Kidney (tissue), 14 donors: Measurements from ENCODE around the gene HLA-A. TPM values are rescaled to one million over a fixed set of nuclear protein-coding genes. Genes with fewer than 3 reads are reported as not detected.
A peak's percentile ranks its signal among the peaks of the same experiment; 100 is the strongest.

Experiments used
- DNase-seq, 5 donors: peaks; one replicate each; pipeline ENCODE4 v3.0.0-alpha.2; 2013 to 2020
- FAIRE-seq: peaks from 2 replicates; lab custom pipeline; 2012; peaks lifted over from hg19 to GRCh38; lab: Jason Lieb, UNC
- H3K27ac ChIP-seq, 2 donors: one replicate each; pipeline ENCODE4 v1.7.0; 2013; ENCODE audit warnings: low read depth in 2 of 2, low read length in 2 of 2, inconsistent platforms in 1 of 2
- H3K27me3 ChIP-seq: one replicate; pipeline ENCODE4 v1.7.1; 2013; ENCODE audit warnings: low read length, inconsistent platforms; ENCODE audit not compliant: control insufficient read depth, insufficient read depth
- H3K36me3 ChIP-seq, 3 donors: one replicate each; pipeline versions ENCODE4 v1.7.0 to v1.7.1; 2013; ENCODE audit warnings: low read length in 3 of 3, control low read depth in 1 of 3, inconsistent platforms in 1 of 3; ENCODE audit not compliant: insufficient read depth in 3 of 3, control insufficient read depth in 2 of 3
- H3K4me1 ChIP-seq, 3 donors: one replicate each; pipeline versions ENCODE4 v1.7.0 to v1.7.1; 2013; ENCODE audit warnings: low read length in 3 of 3, inconsistent platforms in 1 of 3, low read depth in 1 of 3; ENCODE audit not compliant: control insufficient read depth in 2 of 3, insufficient read depth in 2 of 3
- H3K4me3 ChIP-seq, 3 donors: one replicate each; pipeline versions ENCODE4 v1.7.0 to v1.8.1; 2013; ENCODE audit warnings: low read length in 3 of 3, control low read depth in 1 of 3, inconsistent platforms in 1 of 3
- H3K9ac ChIP-seq, 3 donors: one replicate each; pipeline versions ENCODE4 v1.7.0 to v1.7.1; 2013; ENCODE audit warnings: low read length in 3 of 3, control low read depth in 1 of 3, inconsistent platforms in 1 of 3
- H3K9me3 ChIP-seq, 3 donors: one replicate each; pipeline versions ENCODE4 v1.7.0 to v1.7.1; 2013; ENCODE audit warnings: low read length in 3 of 3, control low read depth in 1 of 3, inconsistent platforms in 1 of 3; ENCODE audit not compliant: control insufficient read depth in 2 of 3, insufficient read depth in 1 of 3
- intact Hi-C: fragments of 100-400 bp; cut with DNase I; formaldehyde crosslinking; loops from one replicate; pipeline ENCODE4 v1.11.1; 2022
- polyA plus RNA-seq: library from polyadenylated mRNA; stranded (reverse); fragments of 350-450 nt; fragmentation: Illumina TruSeq; extraction: RNeasy Lipid Tissue Mini Kit (QIAGEN cat#74804); gene quantifications from one replicate; pipeline ENCODE4 v1.2.3, GENCODE V29; 2014; ENCODE audit warnings: low read depth, low replicate concordance; ENCODE audit not compliant: insufficient read depth
- total RNA-seq: library from RNA; stranded (reverse); fragmentation: NEBNext Ultra II Directional; extraction: Animal tissue kit (Norgen Biotek cat#: 25700); gene quantifications from one replicate; pipeline ENCODE4 v1.2.1, GENCODE V29; 2021
- TF ChIP-seq, protein P1 (sequence below): IDR thresholded peaks from 3 replicates; pipeline ENCODE4 v1.5.1; 2012; ENCODE audit warnings: mild to moderate bottlenecking, moderate library complexity, borderline replicate concordance; ENCODE audit not compliant: insufficient read depth; ENCODE audit errors: extremely low read depth
- donor health status: control.
- donor health status: control.
- donor health status: control.
- donor health status: control.
- donor health status: control.
- donor health status: DM: yes; HTN: yes; CAD: no.
- donor health status: Normal renal cell carcinoma (clear cell type).

The HLA-A gene
- total and polyA plus RNA-seq, 2 donors from 2014 or later, result 695 to 1,143 TPM

DNA sequence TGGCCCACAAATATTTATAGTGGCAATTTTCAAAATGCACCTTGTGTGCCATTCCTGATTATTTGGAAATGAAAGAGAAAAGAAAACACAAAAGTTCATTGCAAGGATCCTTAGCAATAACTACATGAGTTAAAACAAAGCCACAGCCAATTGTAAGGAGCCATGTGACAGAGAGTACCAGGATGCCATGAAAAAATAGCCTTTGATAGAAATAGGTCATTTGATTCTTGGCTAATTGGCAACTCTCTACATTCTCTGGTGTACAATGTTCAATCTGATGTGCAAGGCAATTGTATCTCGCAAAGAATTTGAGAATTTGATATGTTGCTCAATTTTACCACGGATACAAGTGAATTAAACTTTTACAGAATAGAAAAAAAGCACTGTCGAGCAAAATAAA, 9.6 kb downstream of the HLA-A start:
- Histone ChIP-seq H3K9me3 (no peaks in the 10 kb centered on the region), H3K9ac (no peak overlapping the region), H3K36me3 (peaks cover 0 to 6% (median 0%) of the 10 kb centered on the region in 3 donors), H3K4me3 (no peak overlapping the region), H3K27ac (no peak overlapping the region), H3K27me3 (no peaks in the 10 kb centered on the region), H3K4me1 (no peaks in the 10 kb centered on the region)
- no peak for DNase-seq
- TF ChIP-seq, protein P1, sequence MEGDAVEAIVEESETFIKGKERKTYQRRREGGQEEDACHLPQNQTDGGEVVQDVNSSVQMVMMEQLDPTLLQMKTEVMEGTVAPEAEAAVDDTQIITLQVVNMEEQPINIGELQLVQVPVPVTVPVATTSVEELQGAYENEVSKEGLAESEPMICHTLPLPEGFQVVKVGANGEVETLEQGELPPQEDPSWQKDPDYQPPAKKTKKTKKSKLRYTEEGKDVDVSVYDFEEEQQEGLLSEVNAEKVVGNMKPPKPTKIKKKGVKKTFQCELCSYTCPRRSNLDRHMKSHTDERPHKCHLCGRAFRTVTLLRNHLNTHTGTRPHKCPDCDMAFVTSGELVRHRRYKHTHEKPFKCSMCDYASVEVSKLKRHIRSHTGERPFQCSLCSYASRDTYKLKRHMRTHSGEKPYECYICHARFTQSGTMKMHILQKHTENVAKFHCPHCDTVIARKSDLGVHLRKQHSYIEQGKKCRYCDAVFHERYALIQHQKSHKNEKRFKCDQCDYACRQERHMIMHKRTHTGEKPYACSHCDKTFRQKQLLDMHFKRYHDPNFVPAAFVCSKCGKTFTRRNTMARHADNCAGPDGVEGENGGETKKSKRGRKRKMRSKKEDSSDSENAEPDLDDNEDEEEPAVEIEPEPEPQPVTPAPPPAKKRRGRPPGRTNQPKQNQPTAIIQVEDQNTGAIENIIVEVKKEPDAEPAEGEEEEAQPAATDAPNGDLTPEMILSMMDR, result no peak
- no peak for FAIRE-seq
- intact Hi-C loops, result no loop called here

DNA sequence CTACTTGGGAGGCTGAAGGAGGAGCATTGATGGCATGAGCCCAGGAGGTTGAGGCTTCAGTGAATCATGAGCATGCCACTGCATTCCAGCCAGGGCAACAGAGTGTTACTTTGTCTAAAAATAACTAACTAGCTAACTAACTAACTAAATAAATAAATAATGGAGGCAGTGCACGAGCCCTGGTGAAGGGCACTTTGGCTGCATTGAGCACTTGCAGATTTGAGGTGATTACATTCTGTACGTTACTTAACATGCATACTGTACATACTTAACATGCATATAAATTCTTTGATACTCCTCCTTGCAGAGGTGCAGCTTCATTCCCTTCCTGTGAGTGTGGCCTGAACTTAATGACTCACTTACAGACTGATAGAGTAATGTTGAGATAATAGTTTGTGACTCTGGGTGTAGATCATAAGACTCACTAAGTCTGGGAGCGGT, 10.7 kb downstream of the HLA-A start:
- Histone ChIP-seq H3K9me3 (no peaks in the 10 kb centered on the region), H3K27ac (no peak overlapping the region), H3K4me3 (no peak overlapping the region), H3K4me1 (no peaks in the 10 kb centered on the region), H3K9ac (no peak overlapping the region), H3K27me3 (no peaks in the 10 kb centered on the region), H3K36me3 (no peaks in the 10 kb centered on the region)
- TF ChIP-seq, protein P1, result no peak
- FAIRE-seq (peak; percentile 15), DNase-seq (no peak)
- intact Hi-C loops, result no loop called here

DNA sequence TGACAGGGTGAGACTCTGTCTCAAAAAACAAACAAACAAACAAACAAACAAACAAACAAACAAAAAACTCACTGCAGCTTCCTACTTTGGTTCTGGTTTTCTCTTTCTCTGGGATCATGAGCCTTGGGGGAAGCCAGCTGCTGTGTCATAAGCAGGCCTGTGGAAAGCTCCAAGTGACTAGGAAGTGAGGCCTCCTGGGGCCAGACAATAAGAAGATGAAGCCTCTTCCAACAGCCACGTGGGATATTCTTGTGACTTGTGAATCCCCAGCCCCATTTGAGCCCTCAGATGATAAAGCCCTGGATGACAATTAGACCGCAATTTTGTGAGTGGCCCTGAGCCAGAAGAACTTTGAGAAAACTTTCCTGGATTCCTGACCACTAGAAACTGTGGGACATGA, 11.4 kb downstream of the HLA-A start:
- FAIRE-seq (no peak), DNase-seq (no peak)
- Histone ChIP-seq H3K4me1 (no peaks in the 10 kb centered on the region), H3K9ac (no peak overlapping the region), H3K9me3 (no peaks in the 10 kb centered on the region), H3K27me3 (no peaks in the 10 kb centered on the region), H3K27ac (no peak overlapping the region), H3K36me3 (no peaks in the 10 kb centered on the region), H3K4me3 (no peak overlapping the region)
- intact Hi-C loops, result no loop called here
- TF ChIP-seq, protein P1, result no peak

DNA sequence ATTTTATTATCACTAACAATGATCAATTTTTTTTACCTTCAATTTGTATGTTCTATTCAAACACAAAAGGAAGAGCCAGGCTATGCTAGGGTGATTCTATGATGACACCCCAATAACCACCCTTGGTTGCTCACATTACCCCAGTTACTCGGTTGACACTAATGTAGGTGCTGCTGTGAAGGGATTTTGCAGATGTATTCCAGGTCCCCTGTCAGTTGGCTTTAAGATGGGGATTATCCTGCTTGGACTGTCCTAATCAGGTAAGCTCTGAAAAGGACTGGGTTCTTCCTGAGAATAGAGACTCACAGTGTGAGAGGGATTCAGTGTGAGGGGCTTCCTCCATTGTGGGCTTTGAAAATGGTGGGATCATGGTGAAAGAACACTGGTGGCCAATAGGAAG, 11.9 kb downstream of the HLA-A start:
- Histone ChIP-seq H3K27ac (no peak overlapping the region), H3K27me3 (no peaks in the 10 kb centered on the region), H3K4me1 (no peaks in the 10 kb centered on the region), H3K9me3 (no peaks in the 10 kb centered on the region), H3K9ac (no peak overlapping the region), H3K4me3 (no peak overlapping the region), H3K36me3 (no peaks in the 10 kb centered on the region)
- intact Hi-C loops, result no loop called here
- TF ChIP-seq, protein P1, result no peak
- FAIRE-seq, result no peak
- no peak for DNase-seq
